RKO (cell line): Measurements from ENCODE around the gene NPSR1.
A peak's percentile ranks its signal among the peaks of the same experiment; 100 is the strongest.
"Not testable (repeated sequence)": the region's sequence is repeated elsewhere in the genome, so short reads cannot be mapped to it uniquely, and the experiment has no call there.

Experiments
- DNase-seq: peaks from one replicate; pipeline ENCODE4 v3.0.0-alpha.2; 2016; ENCODE audit warnings: low spot score

The NPSR1 gene

GRCh38 chr7:34758111-34758601, 100.1 kb downstream of the NPSR1 start:
- DNase-seq, result no peak

GRCh38 chr7:34759477-34760125, 101.6 kb downstream of the NPSR1 start:
- DNase-seq, result peak; percentile 59

GRCh38 chr7:34760271-34760670, 102.3 kb downstream of the NPSR1 start:
- no peak for DNase-seq

- DNase-seq, result no peak
These were observed 103.2 kb downstream of the NPSR1 start for GRCh38 chr7:34761206-34761605.

GRCh38 chr7:34761627-34762026, 103.6 kb downstream of the NPSR1 start:
- DNase-seq, result no peak

GRCh38 chr7:34762764-34763163, 104.7 kb downstream of the NPSR1 start:
- DNase-seq, result no peak

GRCh38 chr7:34772296-34772938, 114.4 kb downstream of the NPSR1 start:
- no peak for DNase-seq

GRCh38 chr7:34776748-34777358, 118.8 kb downstream of the NPSR1 start:
- no peak for DNase-seq

- DNase-seq, result no peak
These were observed 122.5 kb downstream of the NPSR1 start for GRCh38 chr7:34780546-34780945.

GRCh38 chr7:34787586-34787985, 129.6 kb downstream of the NPSR1 start:
- no peak for DNase-seq

GRCh38 chr7:34806831-34807230, 148.8 kb downstream of the NPSR1 start:
- DNase-seq, result no peak

- no peak for DNase-seq
These were observed 149.7 kb downstream of the NPSR1 start for GRCh38 chr7:34807548-34808340.

- DNase-seq, result not testable (repeated sequence)
These were observed 156.3 kb downstream of the NPSR1 start for GRCh38 chr7:34814203-34814842.

GRCh38 chr7:34821932-34822558, 164.0 kb downstream of the NPSR1 start:
- DNase-seq, result no peak

- DNase-seq, result peak; percentile 45
These were observed 165.7 kb downstream of the NPSR1 start for GRCh38 chr7:34823650-34824258.

- no peak for DNase-seq
These were observed 167.2 kb downstream of the NPSR1 start for GRCh38 chr7:34825221-34825620.

GRCh38 chr7:34830390-34830789, 172.4 kb downstream of the NPSR1 start:
- DNase-seq, result no peak

- DNase-seq, result no peak
These were observed 173.4 kb downstream of the NPSR1 start for GRCh38 chr7:34831436-34831835.

GRCh38 chr7:34832020-34832419, 174.0 kb downstream of the NPSR1 start:
- DNase-seq, result no peak

GRCh38 chr7:34835901-34836600, 178.0 kb downstream of the NPSR1 start:
- DNase-seq, result no peak
